IMR-90 (cell line): ENCODE data around the gene UTP18. TPM values are rescaled to one million over a fixed set of nuclear protein-coding genes. Genes with fewer than 3 reads are reported as not detected.

Experiments
- ATAC-seq: fragments of 200-7000 bp; cut with Tn5 transposase; 2 replicates; pipeline ENCODE4 v1.9.1; 2020; ENCODE audit warnings: low read depth, mild to moderate bottlenecking, moderate library complexity
- BruUV-seq: library from RNA; stranded (reverse); fragments of 400-500 nt; replicated peaks from 2 replicates; lab custom pipeline; 2021; lab: Mats Ljungman, UMichigan
- CTCF ChIA-PET: fragments of 300-600 bp; formaldehyde crosslinking; extraction: SDS; loops from one replicate; lab custom pipeline; 2021; ENCODE audit warnings: antibody characterized with exemption; lab: Yijun Ruan, JAX
- POLR2A ChIA-PET: fragments of 300-600 bp; sonication (Branson Sonifier 250); formaldehyde crosslinking; loops from one replicate; lab custom pipeline; 2022; ENCODE audit warnings: antibody characterized with exemption; ENCODE audit not compliant: unreplicated experiment; lab: Charles Lee
- DNase-seq: peaks from one replicate; pipeline ENCODE4 v3.0.0; 2013
- H2AFZ ChIP-seq: replicated peaks from 2 replicates; pipeline ENCODE3; 2013; ENCODE audit warnings: low read length, mild to moderate bottlenecking; ENCODE audit not compliant: poor library complexity
- H2AK5ac ChIP-seq: 2 replicates; pipeline ENCODE4 v1.6.1; 2013; ENCODE audit warnings: low read depth, low read length, inconsistent platforms
- H2AK9ac ChIP-seq: replicated peaks from 2 replicates; pipeline ENCODE3; 2013; ENCODE audit warnings: mild to moderate bottlenecking, low read depth, low read length, moderate library complexity; ENCODE audit not compliant: poor library complexity
- H2BK120ac ChIP-seq: 2 replicates; pipeline ENCODE4 v1.6.1; 2013; ENCODE audit warnings: low read depth, low read length, inconsistent platforms
- H2BK15ac ChIP-seq: 3 replicates; pipeline ENCODE4 v1.6.1; 2013; ENCODE audit warnings: low read depth, low read length, inconsistent platforms
- H2BK20ac ChIP-seq: 2 replicates; pipeline ENCODE4 v1.6.1; 2013; ENCODE audit warnings: low read depth, mild to moderate bottlenecking, inconsistent platforms, low read length, moderate library complexity
- H2BK5ac ChIP-seq: 2 replicates; pipeline ENCODE4 v1.6.1; 2013; ENCODE audit warnings: mild to moderate bottlenecking, low read depth, low read length, inconsistent platforms; ENCODE audit not compliant: poor library complexity, severe bottlenecking
- H3K14ac ChIP-seq: replicated peaks from 2 replicates; pipeline ENCODE4 v1.6.1; 2013; ENCODE audit warnings: low read depth, low read length, inconsistent platforms
- H3K18ac ChIP-seq: 2 replicates; pipeline ENCODE4 v1.6.1; 2013; ENCODE audit warnings: low read depth, low read length, control low read depth
- H3K23ac ChIP-seq: 2 replicates; pipeline ENCODE4 v1.6.1; 2013; ENCODE audit warnings: low read depth, low read length, inconsistent platforms
- H3K27ac ChIP-seq: 2 replicates; pipeline ENCODE4 v1.5.1; 2013; ENCODE audit warnings: mild to moderate bottlenecking, control low read depth, low read length; ENCODE audit not compliant: insufficient read depth
- H3K27me3 ChIP-seq: 2 replicates; pipeline ENCODE4 v1.6.1; 2013; ENCODE audit warnings: low read length; ENCODE audit not compliant: control insufficient read depth, insufficient read depth
- H3K36me3 ChIP-seq: 2 replicates; pipeline ENCODE4 v1.6.1; 2013; ENCODE audit warnings: low read length, mixed read lengths; ENCODE audit not compliant: control insufficient read depth, insufficient read depth
- H3K4ac ChIP-seq: 2 replicates; pipeline ENCODE4 v1.6.1; 2013; ENCODE audit warnings: low read depth, low read length, inconsistent platforms
- H3K4me1 ChIP-seq: 2 replicates; pipeline ENCODE4 v1.6.1; 2013; ENCODE audit warnings: low read length, mixed read lengths; ENCODE audit not compliant: control insufficient read depth, insufficient read depth
- H3K4me2 ChIP-seq: 2 replicates; pipeline ENCODE4 v1.6.1; 2013; ENCODE audit warnings: low read depth, mild to moderate bottlenecking, control low read depth, low read length, moderate library complexity
- H3K4me3 ChIP-seq: 2 replicates; pipeline ENCODE4 v1.5.1; 2013; ENCODE audit warnings: low read depth, mild to moderate bottlenecking, control low read depth, low read length, moderate library complexity; ENCODE audit not compliant: insufficient read depth
- H3K56ac ChIP-seq: 2 replicates; pipeline ENCODE4 v1.6.1; 2013; ENCODE audit warnings: low read length, inconsistent platforms; ENCODE audit not compliant: insufficient read depth; ENCODE audit errors: extremely low read depth
- H3K79me1 ChIP-seq, 2 experiments: 2 replicates each; pipeline ENCODE4 v1.6.1; 2013; ENCODE audit warnings: low read length in 2 of 2, inconsistent platforms in 1 of 2, low read depth in 1 of 2
- H3K9ac ChIP-seq: 2 replicates; pipeline ENCODE4 v1.6.1; 2013; ENCODE audit warnings: low read depth, low read length, control low read depth
- H3K9me1 ChIP-seq: 2 replicates; pipeline ENCODE4 v1.6.1; 2013; ENCODE audit warnings: low read length, inconsistent platforms; ENCODE audit not compliant: insufficient read depth
- H3K9me3 ChIP-seq: 2 replicates; pipeline ENCODE4 v1.6.1; 2013; ENCODE audit warnings: low read length; ENCODE audit not compliant: control insufficient read depth, insufficient read depth
- H4K20me1 ChIP-seq: 2 replicates; pipeline ENCODE4 v1.6.1; 2013; ENCODE audit warnings: low read length, inconsistent platforms; ENCODE audit not compliant: insufficient read depth
- H4K5ac ChIP-seq: 2 replicates; pipeline ENCODE4 v1.6.1; 2013; ENCODE audit warnings: mild to moderate bottlenecking, low read depth, low read length, control low read depth
- H4K8ac ChIP-seq, 2 experiments: 2 replicates each; pipeline ENCODE4 v1.6.1; 2013; ENCODE audit warnings: low read depth in 2 of 2, low read length in 2 of 2, control low read depth in 1 of 2, inconsistent platforms in 1 of 2
- H4K91ac ChIP-seq: 2 replicates; pipeline ENCODE4 v1.6.1; 2013; ENCODE audit warnings: low read depth, low read length, inconsistent platforms; ENCODE audit not compliant: insufficient read depth
- CHD1 ChIP-seq: IDR thresholded peaks from 2 replicates; pipeline ENCODE4 v1.6.1; 2012; ENCODE audit warnings: low read depth, low read length, improper control_type of control experiment
- ELK1 ChIP-seq: fragments of 150-350 bp; IDR thresholded peaks from 2 replicates; pipeline ENCODE4 v1.6.1; 2016; ENCODE audit warnings: low read depth, mild to moderate bottlenecking, low read length, moderate library complexity, borderline replicate concordance
- MAFK ChIP-seq: IDR thresholded peaks from 2 replicates; pipeline ENCODE4 v1.6.1; 2012; ENCODE audit warnings: low read depth, low read length, improper control_type of control experiment
- MXI1 ChIP-seq: IDR thresholded peaks from 2 replicates; pipeline ENCODE4 v1.6.1; 2012; ENCODE audit warnings: low read depth, mild to moderate bottlenecking, low read length, moderate library complexity, borderline replicate concordance
- NFE2L2 ChIP-seq: fragments of 150-350 bp; IDR thresholded peaks from 2 replicates; pipeline ENCODE4 v1.6.1; 2016; ENCODE audit warnings: low read depth, mild to moderate bottlenecking, low read length
- POLR2A ChIP-seq: IDR thresholded peaks from 2 replicates; pipeline ENCODE4 v1.6.1; 2012; ENCODE audit warnings: mild to moderate bottlenecking, low read depth, low read length
- RCOR1 ChIP-seq: IDR thresholded peaks from 2 replicates; pipeline ENCODE4 v1.6.1; 2012; ENCODE audit warnings: mild to moderate bottlenecking, low read length, improper control_type of control experiment; ENCODE audit not compliant: insufficient replicate concordance
- SMC3 ChIP-seq: fragments of 150-350 bp; IDR thresholded peaks from 2 replicates; pipeline ENCODE4 v1.6.1; 2016; ENCODE audit warnings: low read depth, mild to moderate bottlenecking, antibody characterized with exemption, low read length, moderate library complexity
- USF2 ChIP-seq: fragments of 150-350 bp; IDR thresholded peaks from 2 replicates; pipeline ENCODE4 v1.6.1; 2017; ENCODE audit warnings: mild to moderate bottlenecking, antibody characterized with exemption, low read length, low read depth
- WGBS, 2 experiments: methylation state at CpG; one replicate each; pipeline versions ENCODE4 v1.1.5 to v1.1.7; 2013; ENCODE audit warnings: missing lambda C conversion rate in 2 of 2; ENCODE audit not compliant: insufficient read length in 1 of 2; ENCODE audit errors: extremely low coverage in 2 of 2; 5-methylcytosine and 5-hydroxymethylcytosine counted together
- dilution Hi-C: fragments of 300-500 bp; cut with HindIII; formaldehyde crosslinking; loops from one replicate; pipeline ENCODE4 v1.14.3; 2018; ENCODE audit warnings: low sequenced_read_pairs; ENCODE audit not compliant: unreplicated experiment
- in situ Hi-C: fragments of 300-500 bp; cut with MboI; formaldehyde crosslinking; loops from 3 replicates; pipeline ENCODE4 v1.14.3; 2019; ENCODE audit warnings: low sequenced_read_pairs, inconsistent platforms, mixed read lengths
- intact Hi-C: fragments of 100-400 bp; cut with micrococcal nuclease; formaldehyde crosslinking; loops from 2 replicates; pipeline ENCODE4 v1.10.0; 2022
- polyA plus RNA-seq, 3 experiments: library from polyadenylated mRNA; depleted of rRNA; stranded (reverse); fragments of >200 nt; gene quantifications; 2 replicates each; pipeline ENCODE4 v1.2.3, GENCODE V29; 2012; ENCODE audit warnings: low replicate concordance in 1 of 3
- total RNA-seq: library from RNA; depleted of rRNA; stranded (reverse); fragments of >200 nt; gene quantifications from 2 replicates; pipeline ENCODE4 v1.2.3, GENCODE V29; 2012

UTP18 gene
- total and polyA plus RNA-seq, 2 of the 4 experiments (the other 2 are of a cell fraction) = 17.7 to 22.4 TPM

GRCh38 chr17:51231999-51232398, 28.3 kb upstream of the UTP18 start:
- no peak overlapping the region for H2AFZ ChIP-seq
- H2BK120ac ChIP-seq = no peak overlapping the region
- 0 out of 2 replicates have a peak, but pooled peaks cover 2% of the 10 kb centered on the region for H3K4me1 ChIP-seq
- intact Hi-C loops = no loop called here
- H3K56ac ChIP-seq = no peak overlapping the region
- H3K4me2 ChIP-seq = no peak overlapping the region
- H3K4ac ChIP-seq = no peak overlapping the region
- H3K18ac ChIP-seq = no peak overlapping the region
- H4K91ac ChIP-seq = no peak overlapping the region
- no peak for TF ChIP-seq NFE2L2
- TF ChIP-seq ELK1 = no peak
- TF ChIP-seq CHD1 = no peak
- no peak for TF ChIP-seq POLR2A
- no peak for TF ChIP-seq RCOR1
- TF ChIP-seq SMC3 = no peak
- TF ChIP-seq USF2 = no peak
- no peak for TF ChIP-seq MAFK
- TF ChIP-seq MXI1 = no peak
- H4K20me1 ChIP-seq = peaks cover 9% of the 10 kb centered on the region; the same call in 1 of the 2 replicates
- H3K9ac ChIP-seq = no peak overlapping the region
- no peak overlapping the region for H2BK5ac ChIP-seq
- no peak for ATAC-seq
- dilution Hi-C loops = no loop called here
- H2AK9ac ChIP-seq = no peak overlapping the region
- H3K9me1 ChIP-seq = 0 out of 2 replicates have a peak, but pooled peaks cover 3% of the 10 kb centered on the region
- no peaks in the 10 kb centered on the region for H3K27me3 ChIP-seq
- BruUV-seq = no TSS peak
- in situ Hi-C loops = no loop called here
- H3K23ac ChIP-seq = no peak overlapping the region
- no peak overlapping the region for H2AK5ac ChIP-seq
- H3K4me3 ChIP-seq = no peak overlapping the region
- H2BK15ac ChIP-seq = no peak overlapping the region
- H3K36me3 ChIP-seq = no peaks in the 10 kb centered on the region
- WGBS, 2 experiments = no CpG with 5 or more reads among the region's 4 CpGs
- H2BK20ac ChIP-seq = no peak overlapping the region
- peaks cover 25 to 36% of the 10 kb centered on the region in 2 experiments for H3K79me1 ChIP-seq
- ChIA-PET POLR2A (no interaction called here), CTCF (no interaction called here)
- H4K8ac ChIP-seq = no peak overlapping the region
- no peak overlapping the region for H3K27ac ChIP-seq
- H3K14ac ChIP-seq = no peak overlapping the region
- H4K5ac ChIP-seq = no peak overlapping the region
- DNase-seq = no peak
- no peaks in the 10 kb centered on the region for H3K9me3 ChIP-seq
